GM23338 (cell line): ENCODE measurements around the gene NRP1. TPM values are rescaled to one million over a fixed set of nuclear protein-coding genes. Genes with fewer than 3 reads are reported as not detected.

Source experiments
- ATAC-seq: fragments of 200-7000 bp; cut with Tn5 transposase; 3 replicates; pipeline ENCODE4 v1.9.1; 2020
- DNase-seq: peaks from one replicate; pipeline ENCODE4 v3.0.0-alpha.2; 2015; ENCODE audit warnings: low spot score
- H2AFZ ChIP-seq: fragments of 200-600 bp; sonication (generic); 2 replicates; pipeline ENCODE4 v1.8.0; 2016; ENCODE audit warnings: antibody characterized with exemption, mild to moderate bottlenecking, moderate library complexity
- H3F3A ChIP-seq: fragments of 200-600 bp; sonication (generic); replicated peaks from 2 replicates; pipeline ENCODE4 v1.8.0; 2017; ENCODE audit warnings: antibody characterized with exemption, mixed run types, low read depth
- H3K27ac ChIP-seq: fragments of 200-600 bp; sonication (generic); 2 replicates; pipeline ENCODE4 v1.6.1; 2016; ENCODE audit warnings: low read depth
- H3K27me3 ChIP-seq: fragments of 200-600 bp; sonication (generic); 2 replicates; pipeline ENCODE4 v1.8.0; 2016; ENCODE audit warnings: mild to moderate bottlenecking, mixed run types, moderate library complexity; ENCODE audit not compliant: insufficient read depth
- H3K36me3 ChIP-seq: fragments of 200-600 bp; sonication (generic); 2 replicates; pipeline ENCODE4 v1.8.0; 2016; ENCODE audit warnings: mild to moderate bottlenecking; ENCODE audit not compliant: insufficient read depth
- H3K4me1 ChIP-seq: fragments of 200-600 bp; sonication (generic); 2 replicates; pipeline ENCODE4 v1.8.0; 2016; ENCODE audit warnings: mild to moderate bottlenecking, moderate library complexity; ENCODE audit not compliant: insufficient read depth
- H3K4me2 ChIP-seq: fragments of 200-600 bp; sonication (generic); 2 replicates; pipeline ENCODE4 v1.7.1; 2017; ENCODE audit warnings: mixed run types
- H3K4me3 ChIP-seq: fragments of 200-600 bp; sonication (generic); 2 replicates; pipeline ENCODE4 v1.6.1; 2016; ENCODE audit warnings: mixed run types
- H3K79me2 ChIP-seq: fragments of 200-600 bp; sonication (generic); replicated peaks from 2 replicates; pipeline ENCODE4 v1.8.0; 2017; ENCODE audit warnings: mild to moderate bottlenecking; ENCODE audit not compliant: insufficient read depth
- H3K9me2 ChIP-seq: fragments of 200-600 bp; sonication (generic); 2 replicates; pipeline ENCODE4 v1.8.0; 2017; ENCODE audit not compliant: insufficient read depth
- H4K20me1 ChIP-seq: fragments of 200-600 bp; sonication (generic); replicated peaks from 2 replicates; pipeline ENCODE4 v1.8.0; 2017; ENCODE audit warnings: mild to moderate bottlenecking; ENCODE audit not compliant: insufficient read depth
- H3K27ac Mint-ChIP-seq: 2 replicates; pipeline ENCODE4 v1.8.0; 2020; ENCODE audit warnings: inconsistent platforms, mild to moderate bottlenecking, moderate library complexity, mixed read lengths
- H3K27me3 Mint-ChIP-seq: 3 replicates; pipeline ENCODE4 v1.8.0; 2022; ENCODE audit warnings: low read depth, mild to moderate bottlenecking, moderate library complexity, mixed read lengths, inconsistent platforms; ENCODE audit not compliant: insufficient read depth, poor library complexity
- H3K36me3 Mint-ChIP-seq: 3 replicates; pipeline ENCODE4 v1.8.0; 2021; ENCODE audit warnings: low read depth, mild to moderate bottlenecking, inconsistent platforms, moderate library complexity, mixed read lengths
- H3K4me1 Mint-ChIP-seq: 3 replicates; pipeline ENCODE4 v1.8.0; 2020; ENCODE audit warnings: mild to moderate bottlenecking, inconsistent platforms, mixed read lengths
- H3K4me3 Mint-ChIP-seq: 3 replicates; pipeline ENCODE4 v1.8.0; 2021; ENCODE audit warnings: moderate library complexity, mild to moderate bottlenecking, inconsistent platforms, mixed read lengths
- H3K9me3 Mint-ChIP-seq: 3 replicates; pipeline ENCODE4 v1.8.0; 2020; ENCODE audit warnings: moderate library complexity, mild to moderate bottlenecking, inconsistent platforms, mixed read lengths
- CREB1 ChIP-seq: fragments of 250-450 bp; sonication (Bioruptor Pico); IDR thresholded peaks from 2 replicates; pipeline ENCODE4 v1.5.0; 2020; ENCODE audit warnings: low read depth, mild to moderate bottlenecking, moderate library complexity
- ETS1 ChIP-seq: IDR thresholded peaks from 2 replicates; pipeline ENCODE4 v1.6.1; 2016; ENCODE audit warnings: antibody characterized with exemption
- EZH2 ChIP-seq: fragments of 200-600 bp; sonication (generic); IDR thresholded peaks from one replicate; pipeline ENCODE4 v1.8.0; 2017; ENCODE audit warnings: antibody characterized with exemption, mild to moderate bottlenecking, low read depth; ENCODE audit not compliant: unreplicated experiment
- EZH2phosphoT487 ChIP-seq: fragments of 200-600 bp; sonication (generic); IDR thresholded peaks from one replicate; pipeline ENCODE4 v1.8.1; 2018; ENCODE audit warnings: antibody characterized with exemption; ENCODE audit not compliant: unreplicated experiment
- NANOG ChIP-seq: IDR thresholded peaks from 2 replicates; pipeline ENCODE4 v1.6.1; 2016; ENCODE audit warnings: antibody characterized with exemption, borderline replicate concordance
- POLR2AphosphoS5 ChIP-seq: IDR thresholded peaks from 2 replicates; pipeline ENCODE4 v1.6.1; 2016; ENCODE audit warnings: antibody characterized with exemption, low read depth
- ZNF114 ChIP-seq: fragments of 250-450 bp; sonication (Bioruptor Pico); IDR thresholded peaks from 2 replicates; pipeline ENCODE4 v1.5.0; 2020; ENCODE audit warnings: mild to moderate bottlenecking, moderate library complexity
- ZNF462 ChIP-seq: fragments of 250-450 bp; sonication (Bioruptor Pico); IDR thresholded peaks from 2 replicates; pipeline ENCODE4 v1.5.0; 2020; ENCODE audit warnings: mild to moderate bottlenecking, moderate library complexity
- polyA plus RNA-seq: library from polyadenylated mRNA; unstranded; fragments of >200 nt; fragmentation: Nextera tagmentation; extraction: Ambion mirVana; gene quantifications from 2 replicates; pipeline ENCODE4 v1.2.1, GENCODE V29; 2016
- total RNA-seq: library from RNA; depleted of rRNA; stranded (reverse); fragments of >200 nt; shearing (Covaris generic); gene quantifications from 2 replicates; pipeline ENCODE4 v1.2.3, GENCODE V29; 2014

The NRP1 gene
- total and polyA plus RNA-seq, 2 experiments from 2014 or later, result 2.9 to 3.5 TPM

GRCh38 chr10:33358016-33358415 is 23.5 kb upstream of the NRP1 start:
- H3K27me3 ChIP-seq, result no peaks in the 10 kb centered on the region
- H3K79me2 ChIP-seq, result no peaks in the 10 kb centered on the region
- peaks cover 3% of the 10 kb centered on the region; the same call in 1 of the 3 replicates for H3K36me3 Mint-ChIP-seq
- peaks cover 15% of the 10 kb centered on the region for H3K9me2 ChIP-seq
- DNase-seq (no peak), ATAC-seq (no peak)
- no peak overlapping the region for H3K4me3 ChIP-seq
- no peak overlapping the region for H2AFZ ChIP-seq
- H3K27ac ChIP-seq, result no peak overlapping the region
- no peaks in the 10 kb centered on the region for H3K27me3 Mint-ChIP-seq
- no peaks in the 10 kb centered on the region; the same call in 2 of the 3 replicates for H3K9me3 Mint-ChIP-seq
- no peak overlapping the region for H3K4me2 ChIP-seq
- H3K36me3 ChIP-seq, result no peaks in the 10 kb centered on the region
- H3K27ac Mint-ChIP-seq, result no peak overlapping the region
- H3F3A ChIP-seq, result no peaks in the 10 kb centered on the region
- no peak overlapping the region for H3K4me3 Mint-ChIP-seq
- H3K4me1 ChIP-seq, result no peaks in the 10 kb centered on the region
- TF ChIP-seq ZNF114 (CRISPR knock-in tag) (no peak), EZH2phosphoT487 (no peak), POLR2AphosphoS5 (no peak), NANOG (no peak), EZH2 (no peak), ZNF462 (CRISPR knock-in tag) (no peak), ETS1 (no peak), CREB1 (CRISPR knock-in tag) (no peak)
- H3K4me1 Mint-ChIP-seq, result no peaks in the 10 kb centered on the region
- no peaks in the 10 kb centered on the region for H4K20me1 ChIP-seq
